Trophoblast cell (in vitro differentiated cells and primary cell): ENCODE measurements around the gene CD4.
"Not testable (repeated sequence)": the region's sequence is repeated elsewhere in the genome, so short reads cannot be mapped to it uniquely, and the experiment has no call there.

ENCODE experiments used
- DNase-seq, 2 donors: peaks; one replicate each; pipeline ENCODE4 v3.0.0-alpha.2; 2016
- H2AFZ ChIP-seq: 2 replicates; pipeline ENCODE4 v1.6.1; 2013; ENCODE audit warnings: low read length, moderate library complexity, mild to moderate bottlenecking; ENCODE audit not compliant: insufficient read depth, poor library complexity
- H2AK5ac ChIP-seq: 2 replicates; pipeline ENCODE4 v1.6.1; 2013; ENCODE audit warnings: mild to moderate bottlenecking, low read length
- H2BK120ac ChIP-seq: 2 replicates; pipeline ENCODE4 v1.6.1; 2013; ENCODE audit warnings: low read length, mild to moderate bottlenecking, moderate library complexity; ENCODE audit not compliant: insufficient read depth, poor library complexity
- H2BK12ac ChIP-seq: 2 replicates; pipeline ENCODE4 v1.6.1; 2013; ENCODE audit warnings: mild to moderate bottlenecking, low read length, moderate library complexity
- H2BK5ac ChIP-seq: 2 replicates; pipeline ENCODE4 v1.6.1; 2013; ENCODE audit warnings: low read length, low read depth, moderate library complexity, mild to moderate bottlenecking; ENCODE audit not compliant: poor library complexity
- H3K14ac ChIP-seq: 2 replicates; pipeline ENCODE4 v1.6.1; 2013; ENCODE audit warnings: mild to moderate bottlenecking, low read length
- H3K18ac ChIP-seq: 2 replicates; pipeline ENCODE4 v1.6.1; 2013; ENCODE audit warnings: mild to moderate bottlenecking, low read length
- H3K23ac ChIP-seq: 2 replicates; pipeline ENCODE4 v1.6.1; 2013; ENCODE audit warnings: low read length
- H3K27ac ChIP-seq: 2 replicates; pipeline ENCODE4 v1.5.1; 2013; ENCODE audit warnings: low read depth, mild to moderate bottlenecking, inconsistent platforms, low read length, moderate library complexity
- H3K27me3 ChIP-seq: 2 replicates; pipeline ENCODE4 v1.6.1; 2013; ENCODE audit warnings: inconsistent platforms, mild to moderate bottlenecking, low read length, moderate library complexity; ENCODE audit not compliant: insufficient read depth
- H3K36me3 ChIP-seq, 2 experiments: 1 replicate in 1 of 2; 2 replicates in 1 of 2; pipeline ENCODE4 v1.6.1; 2013; ENCODE audit warnings: low read length in 2 of 2, mild to moderate bottlenecking in 2 of 2, moderate library complexity in 1 of 2; ENCODE audit not compliant: insufficient read depth in 2 of 2, control insufficient read depth in 1 of 2
- H3K4ac ChIP-seq: 2 replicates; pipeline ENCODE4 v1.6.1; 2013; ENCODE audit warnings: low read depth, mild to moderate bottlenecking, low read length, moderate library complexity
- H3K4me1 ChIP-seq, 2 experiments: 1 replicate in 1 of 2; 2 replicates in 1 of 2; pipeline ENCODE4 v1.6.1; 2013; ENCODE audit warnings: low read length in 2 of 2, mild to moderate bottlenecking in 2 of 2, moderate library complexity in 1 of 2; ENCODE audit not compliant: insufficient read depth in 2 of 2, control insufficient read depth in 1 of 2
- H3K4me2 ChIP-seq: 2 replicates; pipeline ENCODE4 v1.6.1; 2013; ENCODE audit warnings: inconsistent platforms, mild to moderate bottlenecking, low read length, moderate library complexity
- H3K4me3 ChIP-seq: 2 replicates; pipeline ENCODE4 v1.5.1; 2013; ENCODE audit warnings: mild to moderate bottlenecking, low read depth, low read length, inconsistent platforms
- H3K79me1 ChIP-seq: one replicate; pipeline ENCODE4 v1.6.1; 2013; ENCODE audit warnings: low read length
- H3K79me2 ChIP-seq: 2 replicates; pipeline ENCODE4 v1.6.1; 2013; ENCODE audit warnings: low read length, mild to moderate bottlenecking; ENCODE audit not compliant: control insufficient read depth, insufficient read depth, poor library complexity
- H3K9ac ChIP-seq: 2 replicates; pipeline ENCODE4 v1.6.1; 2013; ENCODE audit warnings: mild to moderate bottlenecking, low read length
- H3K9me3 ChIP-seq: 2 replicates; pipeline ENCODE4 v1.6.1; 2013; ENCODE audit warnings: low read depth, mild to moderate bottlenecking, control low read depth, inconsistent platforms, low read length; ENCODE audit not compliant: insufficient read depth
- H4K12ac ChIP-seq: 2 replicates; pipeline ENCODE4 v1.6.1; 2013; ENCODE audit warnings: low read depth, mild to moderate bottlenecking, low read length, moderate library complexity
- H4K8ac ChIP-seq: 2 replicates; pipeline ENCODE4 v1.6.1; 2013; ENCODE audit warnings: low read depth, mild to moderate bottlenecking, low read length, moderate library complexity
- H4K91ac ChIP-seq: one replicate; pipeline ENCODE4 v1.6.1; 2013; ENCODE audit warnings: low read depth, mild to moderate bottlenecking, low read length, moderate library complexity
- WGBS: extraction: QIAGEN DNeasy Blood & Tissue Kit; methylation state at CpG from one replicate; pipeline ENCODE4 v1.1.7; 2013; ENCODE audit warnings: missing lambda C conversion rate; ENCODE audit not compliant: insufficient read length, insufficient coverage; ENCODE audit errors: extremely low coverage; 5-methylcytosine and 5-hydroxymethylcytosine counted together

CD4 gene

DNA sequence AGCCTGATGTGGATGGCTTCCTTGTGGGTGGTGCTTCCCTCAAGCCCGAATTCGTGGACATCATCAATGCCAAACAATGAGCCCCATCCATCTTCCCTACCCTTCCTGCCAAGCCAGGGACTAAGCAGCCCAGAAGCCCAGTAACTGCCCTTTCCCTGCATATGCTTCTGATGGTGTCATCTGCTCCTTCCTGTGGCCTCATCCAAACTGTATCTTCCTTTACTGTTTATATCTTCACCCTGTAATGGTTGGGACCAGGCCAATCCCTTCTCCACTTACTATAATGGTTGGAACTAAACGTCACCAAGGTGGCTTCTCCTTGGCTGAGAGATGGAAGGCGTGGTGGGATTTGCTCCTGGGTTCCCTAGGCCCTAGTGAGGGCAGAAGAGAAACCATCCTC is 81.0 kb downstream of the CD4 start:
- Histone ChIP-seq H3K79me1 (peaks cover 20% of the 10 kb centered on the region), H3K79me2 (peaks cover 20% of the 10 kb centered on the region), H3K36me3 (peaks cover 32 to 37% of the 10 kb centered on the region in 2 experiments), H3K4me1 (peaks cover 17 to 26% of the 10 kb centered on the region in 2 experiments)
- H3K9ac ChIP-seq, DNase-seq, H3K27ac ChIP-seq, H3K27me3 ChIP-seq, H4K8ac ChIP-seq, H2BK120ac ChIP-seq, H2BK12ac ChIP-seq, H3K14ac ChIP-seq, H3K4ac ChIP-seq, H4K91ac ChIP-seq, H4K12ac ChIP-seq, H2AK5ac ChIP-seq, H3K23ac ChIP-seq, H2AFZ ChIP-seq, H3K4me2 ChIP-seq, H3K18ac ChIP-seq, H3K4me3 ChIP-seq, H2BK5ac ChIP-seq, H3K9me3 ChIP-seq: not testable (repeated sequence)
- WGBS = no CpG with 5 or more reads among the region's 4 CpGs
